SK-N-SH treated with all-trans-retinoic acid at 6 μM for 48 hours (cell line): ENCODE results near the gene COL4A2.

Experiments
- ATAC-seq: fragments of 200-7000 bp; cut with Tn5 transposase; 3 replicates; pipeline ENCODE4 v1.9.1; 2020; ENCODE audit warnings: mild to moderate bottlenecking, moderate library complexity
- ARNTL ChIP-seq: fragments of 450-650 bp; formaldehyde crosslinking; IDR thresholded peaks from 2 replicates; pipeline ENCODE4 v1.5.0; 2020; ENCODE audit warnings: low read depth, mild to moderate bottlenecking, moderate library complexity, borderline replicate concordance
- BACH2 ChIP-seq: fragments of 250-450 bp; sonication (Bioruptor Pico); IDR thresholded peaks from 2 replicates; pipeline ENCODE4 v1.9.0; 2021; ENCODE audit warnings: mild to moderate bottlenecking, borderline replicate concordance
- CSDC2 ChIP-seq: fragments of 250-450 bp; sonication (Bioruptor Pico); IDR thresholded peaks from 2 replicates; pipeline ENCODE4 v1.5.0; 2020; ENCODE audit warnings: mild to moderate bottlenecking, moderate library complexity
- ESRRG ChIP-seq: fragments of 250-450 bp; sonication (Bioruptor Pico); IDR thresholded peaks from 2 replicates; pipeline ENCODE4 v1.6.1; 2021; ENCODE audit warnings: mild to moderate bottlenecking
- GLIS3 ChIP-seq: fragments of 250-450 bp; sonication (Bioruptor Pico); IDR thresholded peaks from 2 replicates; pipeline ENCODE4 v1.5.0; 2020; ENCODE audit warnings: mild to moderate bottlenecking, moderate library complexity
- ISL1 ChIP-seq: fragments of 250-450 bp; sonication (Bioruptor Pico); IDR thresholded peaks from 2 replicates; pipeline ENCODE4 v2.1.2; 2022; ENCODE audit warnings: mild to moderate bottlenecking, moderate library complexity
- OSR1 ChIP-seq: fragments of 250-450 bp; sonication (Bioruptor Pico); IDR thresholded peaks from 2 replicates; pipeline ENCODE4 v1.8.0; 2022; ENCODE audit warnings: moderate library complexity, mild to moderate bottlenecking, inconsistent platforms
- PPARA ChIP-seq: fragments of 250-450 bp; sonication (Bioruptor Pico); IDR thresholded peaks from 2 replicates; pipeline ENCODE4 v1.5.0; 2020; ENCODE audit warnings: mild to moderate bottlenecking, borderline replicate concordance
- RARB ChIP-seq: fragments of 250-450 bp; sonication (Bioruptor Pico); IDR thresholded peaks from 2 replicates; pipeline ENCODE4 v1.8.0; 2021; ENCODE audit warnings: mild to moderate bottlenecking, moderate library complexity
- SNAI2 ChIP-seq: fragments of 250-450 bp; sonication (Bioruptor Pico); IDR thresholded peaks from 2 replicates; pipeline ENCODE4 v1.5.0; 2020; ENCODE audit warnings: mild to moderate bottlenecking, moderate library complexity
- TCF4 ChIP-seq: fragments of 250-450 bp; sonication (Bioruptor Pico); IDR thresholded peaks from 2 replicates; pipeline ENCODE4 v1.8.0; 2021; ENCODE audit warnings: mild to moderate bottlenecking, moderate library complexity, borderline replicate concordance
- TOX ChIP-seq: fragments of 250-450 bp; sonication (Bioruptor Pico); IDR thresholded peaks from 2 replicates; pipeline ENCODE4 v1.8.0; 2021; ENCODE audit warnings: mild to moderate bottlenecking, moderate library complexity, borderline replicate concordance
- ZC3H10 ChIP-seq: fragments of 250-450 bp; sonication (Bioruptor Pico); IDR thresholded peaks from 2 replicates; pipeline ENCODE4 v1.5.1; 2021; ENCODE audit warnings: mild to moderate bottlenecking, moderate library complexity
- ZFP3 ChIP-seq: fragments of 250-450 bp; sonication (Bioruptor Pico); IDR thresholded peaks from 2 replicates; pipeline ENCODE4 v1.5.0; 2020; ENCODE audit warnings: mild to moderate bottlenecking, moderate library complexity
- ZFP30 ChIP-seq: fragments of 450-650 bp; formaldehyde crosslinking; IDR thresholded peaks from 2 replicates; pipeline ENCODE4 v1.5.0; 2022; ENCODE audit warnings: mild to moderate bottlenecking, moderate library complexity
- ZNF70 ChIP-seq: fragments of 450-650 bp; formaldehyde crosslinking; IDR thresholded peaks from 2 replicates; pipeline ENCODE4 v1.5.0; 2020; ENCODE audit warnings: mild to moderate bottlenecking, moderate library complexity
- ZNF8 ChIP-seq: fragments of 450-650 bp; formaldehyde crosslinking; IDR thresholded peaks from 2 replicates; pipeline ENCODE4 v1.5.0; 2020; ENCODE audit warnings: mild to moderate bottlenecking, moderate library complexity
- TF ChIP-seq, protein P1 (sequence below): fragments of 250-450 bp; sonication (Bioruptor Pico); IDR thresholded peaks from 2 replicates; pipeline ENCODE4 v1.5.0; 2020; ENCODE audit warnings: mild to moderate bottlenecking, moderate library complexity
- TF ChIP-seq, protein P2 (sequence below): fragments of 250-450 bp; sonication (Bioruptor Pico); IDR thresholded peaks from 2 replicates; pipeline ENCODE4 v1.8.0; 2020; ENCODE audit warnings: mild to moderate bottlenecking, moderate library complexity, borderline replicate concordance
- TF ChIP-seq, protein P3 (sequence below): fragments of 250-450 bp; sonication (Bioruptor Pico); IDR thresholded peaks from 2 replicates; pipeline ENCODE4 v1.5.1; 2020; ENCODE audit warnings: low read depth, mild to moderate bottlenecking, moderate library complexity
- TF ChIP-seq, protein P4 (sequence below): fragments of 250-450 bp; sonication (Bioruptor Pico); IDR thresholded peaks from 2 replicates; pipeline ENCODE4 v1.8.0; 2021; ENCODE audit warnings: low read depth, mild to moderate bottlenecking, moderate library complexity, borderline replicate concordance
- TF ChIP-seq, protein P5 (sequence below): fragments of 250-450 bp; sonication (Bioruptor Pico); IDR thresholded peaks from 2 replicates; pipeline ENCODE4 v1.5.1; 2021; ENCODE audit warnings: mild to moderate bottlenecking, moderate library complexity

The COL4A2 gene

DNA sequence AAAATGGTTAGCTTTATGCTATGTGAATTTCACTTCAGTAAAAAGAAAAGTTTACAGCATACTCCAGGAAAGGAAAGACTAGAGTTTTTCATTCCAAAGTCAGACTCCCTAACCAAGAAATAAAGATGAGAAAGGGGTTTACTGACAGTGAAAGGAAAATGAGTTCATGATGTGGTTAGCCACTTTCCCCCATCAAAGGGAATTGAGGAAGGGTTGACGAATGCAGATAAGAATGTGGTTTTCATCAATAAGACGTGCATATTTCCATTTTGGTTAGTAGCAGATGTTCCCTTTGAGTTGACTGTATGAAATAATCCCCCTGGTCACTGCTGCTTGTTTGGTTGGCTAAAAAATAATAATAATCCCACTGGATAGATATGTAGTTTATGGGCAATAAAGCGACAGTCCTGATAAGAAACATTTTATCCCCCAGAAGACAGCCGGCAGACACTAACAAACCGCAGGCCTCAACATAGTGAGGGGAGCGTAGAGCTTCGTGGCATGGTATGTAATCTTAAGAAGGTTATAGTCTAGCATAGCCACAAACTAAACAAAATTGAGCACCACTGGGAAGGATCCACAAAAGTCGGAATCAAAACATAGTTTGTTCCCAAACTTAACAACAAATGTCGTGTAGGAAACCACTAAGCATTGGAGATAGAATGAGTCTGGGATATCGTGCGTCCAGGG lies 114.8 kb downstream of the COL4A2 start:
- no peak for ATAC-seq
- no peak for TF ChIP-seq ESRRG (CRISPR knock-in tag)
- TF ChIP-seq, protein P1, sequence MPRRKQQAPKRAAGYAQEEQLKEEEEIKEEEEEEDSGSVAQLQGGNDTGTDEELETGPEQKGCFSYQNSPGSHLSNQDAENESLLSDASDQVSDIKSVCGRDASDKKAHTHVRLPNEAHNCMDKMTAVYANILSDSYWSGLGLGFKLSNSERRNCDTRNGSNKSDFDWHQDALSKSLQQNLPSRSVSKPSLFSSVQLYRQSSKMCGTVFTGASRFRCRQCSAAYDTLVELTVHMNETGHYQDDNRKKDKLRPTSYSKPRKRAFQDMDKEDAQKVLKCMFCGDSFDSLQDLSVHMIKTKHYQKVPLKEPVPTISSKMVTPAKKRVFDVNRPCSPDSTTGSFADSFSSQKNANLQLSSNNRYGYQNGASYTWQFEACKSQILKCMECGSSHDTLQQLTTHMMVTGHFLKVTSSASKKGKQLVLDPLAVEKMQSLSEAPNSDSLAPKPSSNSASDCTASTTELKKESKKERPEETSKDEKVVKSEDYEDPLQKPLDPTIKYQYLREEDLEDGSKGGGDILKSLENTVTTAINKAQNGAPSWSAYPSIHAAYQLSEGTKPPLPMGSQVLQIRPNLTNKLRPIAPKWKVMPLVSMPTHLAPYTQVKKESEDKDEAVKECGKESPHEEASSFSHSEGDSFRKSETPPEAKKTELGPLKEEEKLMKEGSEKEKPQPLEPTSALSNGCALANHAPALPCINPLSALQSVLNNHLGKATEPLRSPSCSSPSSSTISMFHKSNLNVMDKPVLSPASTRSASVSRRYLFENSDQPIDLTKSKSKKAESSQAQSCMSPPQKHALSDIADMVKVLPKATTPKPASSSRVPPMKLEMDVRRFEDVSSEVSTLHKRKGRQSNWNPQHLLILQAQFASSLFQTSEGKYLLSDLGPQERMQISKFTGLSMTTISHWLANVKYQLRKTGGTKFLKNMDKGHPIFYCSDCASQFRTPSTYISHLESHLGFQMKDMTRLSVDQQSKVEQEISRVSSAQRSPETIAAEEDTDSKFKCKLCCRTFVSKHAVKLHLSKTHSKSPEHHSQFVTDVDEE (CRISPR knock-in tag), result no peak
- TF ChIP-seq, protein P2, sequence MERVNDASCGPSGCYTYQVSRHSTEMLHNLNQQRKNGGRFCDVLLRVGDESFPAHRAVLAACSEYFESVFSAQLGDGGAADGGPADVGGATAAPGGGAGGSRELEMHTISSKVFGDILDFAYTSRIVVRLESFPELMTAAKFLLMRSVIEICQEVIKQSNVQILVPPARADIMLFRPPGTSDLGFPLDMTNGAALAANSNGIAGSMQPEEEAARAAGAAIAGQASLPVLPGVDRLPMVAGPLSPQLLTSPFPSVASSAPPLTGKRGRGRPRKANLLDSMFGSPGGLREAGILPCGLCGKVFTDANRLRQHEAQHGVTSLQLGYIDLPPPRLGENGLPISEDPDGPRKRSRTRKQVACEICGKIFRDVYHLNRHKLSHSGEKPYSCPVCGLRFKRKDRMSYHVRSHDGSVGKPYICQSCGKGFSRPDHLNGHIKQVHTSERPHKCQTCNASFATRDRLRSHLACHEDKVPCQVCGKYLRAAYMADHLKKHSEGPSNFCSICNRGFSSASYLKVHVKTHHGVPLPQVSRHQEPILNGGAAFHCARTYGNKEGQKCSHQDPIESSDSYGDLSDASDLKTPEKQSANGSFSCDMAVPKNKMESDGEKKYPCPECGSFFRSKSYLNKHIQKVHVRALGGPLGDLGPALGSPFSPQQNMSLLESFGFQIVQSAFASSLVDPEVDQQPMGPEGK (CRISPR knock-in tag), result no peak
- TF ChIP-seq ZNF70 (CRISPR knock-in tag), result no peak
- TF ChIP-seq PPARA (CRISPR knock-in tag), result no peak
- TF ChIP-seq OSR1 (CRISPR knock-in tag), result no peak
- no peak for TF ChIP-seq BACH2 (CRISPR knock-in tag)
- no peak for TF ChIP-seq TCF4 (CRISPR knock-in tag)
- TF ChIP-seq GLIS3 (CRISPR knock-in tag), result no peak
- TF ChIP-seq ISL1 (CRISPR knock-in tag), result no peak
- no peak for TF ChIP-seq ZNF8 (CRISPR knock-in tag)
- no peak for TF ChIP-seq CSDC2 (CRISPR knock-in tag)
- TF ChIP-seq, protein P3, sequence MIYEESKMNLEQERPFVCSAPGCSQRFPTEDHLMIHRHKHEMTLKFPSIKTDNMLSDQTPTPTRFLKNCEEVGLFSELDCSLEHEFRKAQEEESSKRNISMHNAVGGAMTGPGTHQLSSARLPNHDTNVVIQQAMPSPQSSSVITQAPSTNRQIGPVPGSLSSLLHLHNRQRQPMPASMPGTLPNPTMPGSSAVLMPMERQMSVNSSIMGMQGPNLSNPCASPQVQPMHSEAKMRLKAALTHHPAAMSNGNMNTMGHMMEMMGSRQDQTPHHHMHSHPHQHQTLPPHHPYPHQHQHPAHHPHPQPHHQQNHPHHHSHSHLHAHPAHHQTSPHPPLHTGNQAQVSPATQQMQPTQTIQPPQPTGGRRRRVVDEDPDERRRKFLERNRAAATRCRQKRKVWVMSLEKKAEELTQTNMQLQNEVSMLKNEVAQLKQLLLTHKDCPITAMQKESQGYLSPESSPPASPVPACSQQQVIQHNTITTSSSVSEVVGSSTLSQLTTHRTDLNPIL (CRISPR knock-in tag), result no peak
- TF ChIP-seq RARB (CRISPR knock-in tag), result no peak
- no peak for TF ChIP-seq ZFP30 (CRISPR knock-in tag)

DNA sequence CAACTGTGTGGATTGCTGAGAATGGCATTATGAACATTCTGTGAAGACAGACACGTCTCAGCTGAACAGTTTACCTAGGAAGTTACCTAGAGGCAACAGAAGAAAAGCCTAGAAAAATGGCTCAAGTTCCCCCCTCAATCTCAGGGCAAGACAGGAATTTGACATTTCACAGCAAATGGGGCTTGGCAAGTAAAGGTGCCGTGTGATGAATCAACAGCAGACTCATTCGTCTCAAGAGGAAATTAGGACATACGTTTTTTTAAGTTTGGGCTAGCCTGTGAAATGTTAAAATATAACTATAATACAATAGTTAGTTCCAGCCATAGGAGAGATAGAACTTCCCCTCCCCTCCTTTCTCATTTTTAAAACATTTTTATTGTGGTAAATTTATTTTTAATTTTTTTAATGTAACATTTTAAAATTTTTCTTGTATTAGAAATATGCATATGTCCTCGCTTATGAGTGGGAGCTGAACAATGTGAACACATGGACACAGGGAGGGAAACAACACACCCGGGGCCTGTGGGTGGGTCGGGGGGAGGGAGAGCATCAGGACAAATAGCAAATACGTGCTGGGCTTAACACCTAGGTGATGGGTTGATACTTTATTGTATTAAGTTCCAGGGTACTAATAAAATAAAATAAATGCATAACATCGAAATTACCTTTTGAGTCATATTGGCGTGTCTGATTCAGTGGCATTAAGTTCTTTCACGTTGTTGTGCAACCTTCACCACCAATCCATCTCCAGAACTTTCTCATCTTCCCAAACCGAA lies 116.0 kb downstream of the COL4A2 start:
- no peak for ATAC-seq
- TF ChIP-seq ZNF8 (CRISPR knock-in tag) (no peak), ISL1 (CRISPR knock-in tag) (no peak), TOX (CRISPR knock-in tag) (no peak), OSR1 (CRISPR knock-in tag) (no peak), BACH2 (CRISPR knock-in tag) (no peak), ZFP30 (CRISPR knock-in tag) (no peak), ESRRG (CRISPR knock-in tag) (no peak), ZC3H10 (no peak), TCF4 (CRISPR knock-in tag) (no peak), ARNTL (no peak), ZFP3 (CRISPR knock-in tag) (no peak), GLIS3 (CRISPR knock-in tag) (no peak), RARB (CRISPR knock-in tag) (no peak), CSDC2 (CRISPR knock-in tag) (no peak), SNAI2 (no peak)
- TF ChIP-seq, protein P1 (CRISPR knock-in tag), result no peak
- TF ChIP-seq, protein P3 (CRISPR knock-in tag), result no peak
- TF ChIP-seq, protein P4, sequence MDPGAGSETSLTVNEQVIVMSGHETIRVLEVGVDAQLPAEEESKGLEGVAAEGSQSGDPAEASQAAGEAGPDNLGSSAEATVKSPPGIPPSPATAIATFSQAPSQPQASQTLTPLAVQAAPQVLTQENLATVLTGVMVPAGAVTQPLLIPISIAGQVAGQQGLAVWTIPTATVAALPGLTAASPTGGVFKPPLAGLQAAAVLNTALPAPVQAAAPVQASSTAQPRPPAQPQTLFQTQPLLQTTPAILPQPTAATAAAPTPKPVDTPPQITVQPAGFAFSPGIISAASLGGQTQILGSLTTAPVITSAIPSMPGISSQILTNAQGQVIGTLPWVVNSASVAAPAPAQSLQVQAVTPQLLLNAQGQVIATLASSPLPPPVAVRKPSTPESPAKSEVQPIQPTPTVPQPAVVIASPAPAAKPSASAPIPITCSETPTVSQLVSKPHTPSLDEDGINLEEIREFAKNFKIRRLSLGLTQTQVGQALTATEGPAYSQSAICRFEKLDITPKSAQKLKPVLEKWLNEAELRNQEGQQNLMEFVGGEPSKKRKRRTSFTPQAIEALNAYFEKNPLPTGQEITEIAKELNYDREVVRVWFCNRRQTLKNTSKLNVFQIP (CRISPR knock-in tag), result no peak
- TF ChIP-seq, protein P5, sequence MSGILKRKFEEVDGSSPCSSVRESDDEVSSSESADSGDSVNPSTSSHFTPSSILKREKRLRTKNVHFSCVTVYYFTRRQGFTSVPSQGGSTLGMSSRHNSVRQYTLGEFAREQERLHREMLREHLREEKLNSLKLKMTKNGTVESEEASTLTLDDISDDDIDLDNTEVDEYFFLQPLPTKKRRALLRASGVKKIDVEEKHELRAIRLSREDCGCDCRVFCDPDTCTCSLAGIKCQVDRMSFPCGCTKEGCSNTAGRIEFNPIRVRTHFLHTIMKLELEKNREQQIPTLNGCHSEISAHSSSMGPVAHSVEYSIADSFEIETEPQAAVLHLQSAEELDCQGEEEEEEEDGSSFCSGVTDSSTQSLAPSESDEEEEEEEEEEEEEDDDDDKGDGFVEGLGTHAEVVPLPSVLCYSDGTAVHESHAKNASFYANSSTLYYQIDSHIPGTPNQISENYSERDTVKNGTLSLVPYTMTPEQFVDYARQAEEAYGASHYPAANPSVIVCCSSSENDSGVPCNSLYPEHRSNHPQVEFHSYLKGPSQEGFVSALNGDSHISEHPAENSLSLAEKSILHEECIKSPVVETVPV, result no peak
